ENCODE data around the gene SREBF1. TPM values are rescaled to one million over a fixed set of nuclear protein-coding genes. Genes with fewer than 3 reads are reported as not detected.

The SREBF1 gene
- total RNA-seq, 1 donor from 2014 or later: 187 TPM

DNA sequence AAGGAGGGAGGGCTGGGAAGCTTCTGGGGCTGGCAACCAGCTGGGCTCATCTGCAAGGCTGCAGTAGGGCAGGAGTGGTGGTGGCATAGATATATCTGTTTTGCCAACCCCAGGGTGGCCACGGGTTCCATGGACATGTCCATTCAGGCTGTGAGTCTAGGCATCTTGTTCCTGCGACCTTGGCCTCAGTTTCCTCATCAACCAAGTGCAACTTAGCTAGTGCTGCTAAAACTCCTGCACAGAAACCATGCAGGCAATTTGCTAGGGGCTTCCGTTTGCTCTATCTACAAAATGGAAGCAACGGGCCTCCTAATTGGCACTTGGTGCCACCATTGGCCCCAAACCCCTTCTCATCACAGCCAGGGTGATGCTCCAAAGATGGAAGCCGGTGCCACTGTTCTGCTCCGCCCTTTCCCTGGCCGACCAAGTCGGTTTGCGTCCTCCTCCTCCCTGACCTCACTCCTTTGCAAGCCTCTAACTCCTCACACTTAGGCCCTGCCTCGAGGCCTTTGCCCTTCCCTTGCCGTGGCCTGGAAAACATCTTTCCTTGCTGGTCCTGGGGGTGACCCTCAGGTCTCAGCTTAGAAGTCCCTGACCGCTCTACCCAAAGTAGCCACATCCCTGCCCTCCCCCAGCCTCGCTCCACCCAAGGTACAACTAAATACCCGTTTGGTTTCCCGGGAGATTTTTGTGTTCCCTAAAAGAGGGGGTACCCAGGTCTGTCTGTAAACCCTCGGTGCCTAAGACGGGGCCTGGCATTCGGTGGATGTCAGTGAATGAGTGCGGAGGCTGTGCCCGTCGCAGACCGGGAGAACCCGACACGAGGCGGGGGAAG is 1.2 kb downstream of the SREBF1 start:
- Mint-ChIP-seq H3K4me3 (peak overlapping the region; percentile 90), H3K4me1 (peaks cover 72% of the 10 kb centered on the region), H3K9me3 (no peaks in the 10 kb centered on the region), H3K27me3 (ENCODE audit: low read depth) (no peaks in the 10 kb centered on the region), H3K27ac (peak overlapping the region; percentile 97), H3K36me3 (peaks cover 4% of the 10 kb centered on the region)
- TF ChIP-seq, protein P1, sequence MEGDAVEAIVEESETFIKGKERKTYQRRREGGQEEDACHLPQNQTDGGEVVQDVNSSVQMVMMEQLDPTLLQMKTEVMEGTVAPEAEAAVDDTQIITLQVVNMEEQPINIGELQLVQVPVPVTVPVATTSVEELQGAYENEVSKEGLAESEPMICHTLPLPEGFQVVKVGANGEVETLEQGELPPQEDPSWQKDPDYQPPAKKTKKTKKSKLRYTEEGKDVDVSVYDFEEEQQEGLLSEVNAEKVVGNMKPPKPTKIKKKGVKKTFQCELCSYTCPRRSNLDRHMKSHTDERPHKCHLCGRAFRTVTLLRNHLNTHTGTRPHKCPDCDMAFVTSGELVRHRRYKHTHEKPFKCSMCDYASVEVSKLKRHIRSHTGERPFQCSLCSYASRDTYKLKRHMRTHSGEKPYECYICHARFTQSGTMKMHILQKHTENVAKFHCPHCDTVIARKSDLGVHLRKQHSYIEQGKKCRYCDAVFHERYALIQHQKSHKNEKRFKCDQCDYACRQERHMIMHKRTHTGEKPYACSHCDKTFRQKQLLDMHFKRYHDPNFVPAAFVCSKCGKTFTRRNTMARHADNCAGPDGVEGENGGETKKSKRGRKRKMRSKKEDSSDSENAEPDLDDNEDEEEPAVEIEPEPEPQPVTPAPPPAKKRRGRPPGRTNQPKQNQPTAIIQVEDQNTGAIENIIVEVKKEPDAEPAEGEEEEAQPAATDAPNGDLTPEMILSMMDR (IDR thresholded peaks at IDR 0.05; ENCODE audit: unreplicated experiment): no peak
- no peak for DNase-seq (ENCODE audit: low spot score in 2 of 2, unreplicated experiment in 2 of 2)

DNA sequence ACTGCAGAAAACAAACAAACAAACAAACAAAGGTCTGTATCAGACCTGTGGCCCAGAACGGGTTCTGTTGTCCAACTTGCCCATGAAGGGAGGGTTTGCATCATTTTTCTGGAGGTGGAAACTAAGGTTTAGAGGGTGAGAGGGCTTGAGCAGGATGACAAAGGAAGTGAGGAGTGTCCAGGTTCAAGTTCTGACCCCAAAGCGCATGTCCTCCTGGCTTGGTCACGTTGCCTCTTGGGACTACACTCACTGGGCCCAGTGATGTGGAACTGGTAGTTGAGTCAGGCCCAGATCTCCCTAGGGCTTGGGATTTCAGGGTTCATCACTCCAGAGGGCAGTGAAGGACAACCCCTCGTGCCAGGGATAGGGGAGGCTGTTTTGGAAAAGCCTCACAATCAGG is 1.8 kb downstream of the SREBF1 start:
- TF ChIP-seq, protein P1 (IDR thresholded peaks at IDR 0.05; ENCODE audit: unreplicated experiment): no peak

GRCh38 chr17:17833658-17834357 is 3.0 kb downstream of the SREBF1 start:
- H3K27me3 Mint-ChIP-seq (ENCODE audit: low read depth): no peaks in the 10 kb centered on the region
- H3K27ac Mint-ChIP-seq: peak overlapping the region; percentile 97
- peaks cover 6% of the 10 kb centered on the region for H3K36me3 Mint-ChIP-seq
- TF ChIP-seq, protein P1 (IDR thresholded peaks at IDR 0.05; ENCODE audit: unreplicated experiment): no peak
- H3K4me1 Mint-ChIP-seq: peaks cover 68% of the 10 kb centered on the region
- no peaks in the 10 kb centered on the region for H3K9me3 Mint-ChIP-seq
- no peak for DNase-seq (ENCODE audit: low spot score in 2 of 2, unreplicated experiment in 2 of 2)
- H3K4me3 Mint-ChIP-seq: peak overlapping the region; percentile 27

More for the DNA sequence above, 1.8 kb downstream of the SREBF1 start:
- Mint-ChIP-seq H3K27ac (peak overlapping the region; percentile 97), H3K27me3 (ENCODE audit: low read depth) (no peaks in the 10 kb centered on the region), H3K4me1 (peaks cover 72% of the 10 kb centered on the region), H3K36me3 (peaks cover 4% of the 10 kb centered on the region), H3K4me3 (peak overlapping the region; percentile 90), H3K9me3 (no peaks in the 10 kb centered on the region)
- DNase-seq (ENCODE audit: low spot score in 2 of 2, unreplicated experiment in 2 of 2): no peak

DNA sequence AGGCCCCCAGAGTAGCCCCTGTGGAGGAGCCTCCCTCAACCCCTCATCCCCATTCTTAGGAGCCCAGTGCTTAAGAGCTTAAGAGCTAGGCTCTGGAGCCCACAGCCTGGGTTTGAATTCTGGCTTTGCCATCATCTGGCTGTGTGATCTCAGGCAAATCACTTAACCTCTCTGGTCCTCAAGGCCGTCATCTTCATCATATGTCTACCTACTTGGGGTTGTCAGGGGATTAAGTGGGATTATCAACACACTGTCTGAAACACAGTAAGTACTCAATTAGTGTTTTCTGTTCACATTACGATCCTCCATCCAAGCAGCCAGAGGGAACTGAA is 4.8 kb downstream of the SREBF1 start:
- peaks cover 55% of the 10 kb centered on the region for H3K4me1 Mint-ChIP-seq
- peak overlapping the region; percentile 83 for H3K27ac Mint-ChIP-seq

GRCh38 chr17:17831208-17832031 is 5.4 kb downstream of the SREBF1 start:
- Mint-ChIP-seq H3K4me3 (no peak overlapping the region), H3K27ac (peak overlapping the region; percentile 90), H3K9me3 (no peaks in the 10 kb centered on the region), H3K27me3 (ENCODE audit: low read depth) (no peaks in the 10 kb centered on the region), H3K36me3 (peaks cover 10% of the 10 kb centered on the region), H3K4me1 (peaks cover 60% of the 10 kb centered on the region)
- DNase-seq (ENCODE audit: low spot score in 2 of 2, unreplicated experiment in 2 of 2): no peak
- TF ChIP-seq, protein P1 (IDR thresholded peaks at IDR 0.05; ENCODE audit: unreplicated experiment): no peak

More for the DNA sequence above, 4.8 kb downstream of the SREBF1 start:
- no peak for DNase-seq (ENCODE audit: low spot score in 2 of 2, unreplicated experiment in 2 of 2)
- H3K4me3 Mint-ChIP-seq: no peak overlapping the region
- TF ChIP-seq, protein P1 (IDR thresholded peaks at IDR 0.05; ENCODE audit: unreplicated experiment): no peak
- no peaks in the 10 kb centered on the region for H3K9me3 Mint-ChIP-seq
- H3K27me3 Mint-ChIP-seq (ENCODE audit: low read depth): no peaks in the 10 kb centered on the region
- H3K36me3 Mint-ChIP-seq: peaks cover 6% of the 10 kb centered on the region
